Activated CD4-positive, alpha-beta T cell treated with anti-CD3 and anti-CD28 coated beads, Interleukin-2, amount 10 ng/mL, durations not matched to agents 24 days and 14 days (primary cell): Measurements from ENCODE around the gene RAD51B. TPM values are rescaled to one million over a fixed set of nuclear protein-coding genes. Genes with fewer than 3 reads are reported as not detected.

Experiments
- DNase-seq: peaks from one replicate; pipeline ENCODE4 v3.0.0; 2022
- H3K27ac Mint-ChIP-seq: one replicate; pipeline ENCODE4 v1.8.0; 2022; ENCODE audit warnings: mild to moderate bottlenecking, mixed read lengths
- H3K27me3 Mint-ChIP-seq: one replicate; pipeline ENCODE4 v1.8.0; 2022; ENCODE audit warnings: mixed read lengths
- H3K36me3 Mint-ChIP-seq: one replicate; pipeline ENCODE4 v1.8.0; 2022; ENCODE audit warnings: low read depth, mild to moderate bottlenecking, mixed read lengths
- H3K4me1 Mint-ChIP-seq: one replicate; pipeline ENCODE4 v1.8.0; 2021; ENCODE audit warnings: mixed read lengths
- H3K4me3 Mint-ChIP-seq: one replicate; pipeline ENCODE4 v1.8.0; 2022; ENCODE audit warnings: mild to moderate bottlenecking, moderate library complexity, mixed read lengths
- H3K9me3 Mint-ChIP-seq: one replicate; pipeline ENCODE4 v1.8.0; 2021; ENCODE audit warnings: mixed read lengths
- intact Hi-C: fragments of 100-400 bp; cut with micrococcal nuclease; formaldehyde crosslinking; loops from one replicate; pipeline ENCODE4 v1.15.1; 2023
- total RNA-seq: library from RNA; stranded (reverse); gene quantifications from 2 replicates; pipeline ENCODE4 v1.2.3, GENCODE V29; 2022

Gene RAD51B
- total RNA-seq, 1 donor from 2014 or later, result 29.3 TPM

GRCh38 chr14:68520637-68521556 lies 701.3 kb downstream of the RAD51B start:
- intact Hi-C loops, result no loop called here
- no peaks in the 10 kb centered on the region for H3K27me3 Mint-ChIP-seq

GRCh38 chr14:68521557-68521901 lies 702.0 kb downstream of the RAD51B start:
- H3K4me3 Mint-ChIP-seq, result no peak overlapping the region
- H3K4me1 Mint-ChIP-seq, result peaks cover 3% of the 10 kb centered on the region
- no peaks in the 10 kb centered on the region for H3K27me3 Mint-ChIP-seq
- DNase-seq, result no peak
- H3K9me3 Mint-ChIP-seq, result peaks cover 7% of the 10 kb centered on the region
- H3K36me3 Mint-ChIP-seq, result peaks cover 2% of the 10 kb centered on the region
- no peak overlapping the region for H3K27ac Mint-ChIP-seq
- intact Hi-C loops, result no loop called here

More at GRCh38 chr14:68520637-68521556, 701.3 kb downstream of the RAD51B start:
- H3K36me3 Mint-ChIP-seq, result peaks cover 2% of the 10 kb centered on the region
- DNase-seq, result no peak
- no peak overlapping the region for H3K27ac Mint-ChIP-seq
- H3K4me3 Mint-ChIP-seq, result no peak overlapping the region
- peaks cover 3% of the 10 kb centered on the region for H3K4me1 Mint-ChIP-seq
- peaks cover 7% of the 10 kb centered on the region for H3K9me3 Mint-ChIP-seq

- peaks cover 7% of the 10 kb centered on the region for H3K9me3 Mint-ChIP-seq
- intact Hi-C loops, result no loop called here
- H3K36me3 Mint-ChIP-seq, result peaks cover 2% of the 10 kb centered on the region
- peaks cover 3% of the 10 kb centered on the region for H3K4me1 Mint-ChIP-seq
- no peak for DNase-seq
- H3K4me3 Mint-ChIP-seq, result no peak overlapping the region
- no peaks in the 10 kb centered on the region for H3K27me3 Mint-ChIP-seq
- no peak overlapping the region for H3K27ac Mint-ChIP-seq
Observed at GRCh38 chr14:68521961-68522509, 702.5 kb downstream of the RAD51B start.

- intact Hi-C loops, result no loop called here
- no peak overlapping the region for H3K4me3 Mint-ChIP-seq
- H3K27ac Mint-ChIP-seq, result no peak overlapping the region
Observed at GRCh38 chr14:68522510-68523325, 703.1 kb downstream of the RAD51B start.

GRCh38 chr14:68523326-68523610 lies 703.7 kb downstream of the RAD51B start:
- H3K27me3 Mint-ChIP-seq, result peaks cover 4% of the 10 kb centered on the region
- intact Hi-C loops, result no loop called here
- H3K4me1 Mint-ChIP-seq, result peaks cover 3% of the 10 kb centered on the region
- DNase-seq, result no peak
- peaks cover 11% of the 10 kb centered on the region for H3K9me3 Mint-ChIP-seq
- H3K27ac Mint-ChIP-seq, result no peak overlapping the region
- no peak overlapping the region for H3K4me3 Mint-ChIP-seq
- peaks cover 2% of the 10 kb centered on the region for H3K36me3 Mint-ChIP-seq

More at GRCh38 chr14:68522510-68523325, 703.1 kb downstream of the RAD51B start:
- H3K9me3 Mint-ChIP-seq, result peaks cover 7% of the 10 kb centered on the region
- peaks cover 3% of the 10 kb centered on the region for H3K4me1 Mint-ChIP-seq
- DNase-seq, result no peak
- H3K36me3 Mint-ChIP-seq, result peaks cover 2% of the 10 kb centered on the region
- H3K27me3 Mint-ChIP-seq, result peaks cover 1% of the 10 kb centered on the region

- Mint-ChIP-seq H3K36me3 (peaks cover 2% of the 10 kb centered on the region), H3K27ac (no peak overlapping the region), H3K4me1 (peaks cover 3% of the 10 kb centered on the region), H3K27me3 (peaks cover 4% of the 10 kb centered on the region), H3K9me3 (peaks cover 11% of the 10 kb centered on the region), H3K4me3 (no peak overlapping the region)
- no peak for DNase-seq
- intact Hi-C loops, result no loop called here
Observed at GRCh38 chr14:68523989-68524725, 704.6 kb downstream of the RAD51B start.

- H3K9me3 Mint-ChIP-seq, result peaks cover 17% of the 10 kb centered on the region
- H3K4me1 Mint-ChIP-seq, result no peaks in the 10 kb centered on the region
- no peak overlapping the region for H3K27ac Mint-ChIP-seq
- no peak for DNase-seq
- H3K36me3 Mint-ChIP-seq, result peaks cover 2% of the 10 kb centered on the region
- intact Hi-C loops, result no loop called here
- peaks cover 4% of the 10 kb centered on the region for H3K27me3 Mint-ChIP-seq
- no peak overlapping the region for H3K4me3 Mint-ChIP-seq
Observed at GRCh38 chr14:68525516-68525915, 705.9 kb downstream of the RAD51B start.

- Mint-ChIP-seq H3K27me3 (peaks cover 4% of the 10 kb centered on the region), H3K4me1 (no peaks in the 10 kb centered on the region), H3K9me3 (peaks cover 21% of the 10 kb centered on the region), H3K4me3 (no peak overlapping the region), H3K36me3 (peaks cover 3% of the 10 kb centered on the region), H3K27ac (no peak overlapping the region)
- no peak for DNase-seq
- intact Hi-C loops, result no loop called here
Observed at GRCh38 chr14:68526512-68527091, 707.0 kb downstream of the RAD51B start.

- intact Hi-C loops, result no loop called here
Observed at GRCh38 chr14:68527329-68527851, 707.8 kb downstream of the RAD51B start.

GRCh38 chr14:68528040-68528687 lies 708.6 kb downstream of the RAD51B start:
- no peak for DNase-seq
- H3K27ac Mint-ChIP-seq, result no peak overlapping the region
- H3K36me3 Mint-ChIP-seq, result peaks cover 3% of the 10 kb centered on the region
- H3K27me3 Mint-ChIP-seq, result peaks cover 4% of the 10 kb centered on the region
- peaks cover 21% of the 10 kb centered on the region for H3K9me3 Mint-ChIP-seq
- H3K4me3 Mint-ChIP-seq, result no peak overlapping the region
- no peaks in the 10 kb centered on the region for H3K4me1 Mint-ChIP-seq
- intact Hi-C loops, result no loop called here

More at GRCh38 chr14:68527329-68527851, 707.8 kb downstream of the RAD51B start:
- Mint-ChIP-seq H3K9me3 (peaks cover 21% of the 10 kb centered on the region), H3K27me3 (peaks cover 4% of the 10 kb centered on the region), H3K4me1 (no peaks in the 10 kb centered on the region), H3K27ac (no peak overlapping the region), H3K36me3 (peaks cover 3% of the 10 kb centered on the region), H3K4me3 (no peak overlapping the region)
- no peak for DNase-seq

GRCh38 chr14:68530443-68530842 lies 710.9 kb downstream of the RAD51B start:
- Mint-ChIP-seq H3K4me1 (no peaks in the 10 kb centered on the region), H3K4me3 (no peak overlapping the region), H3K27me3 (peaks cover 4% of the 10 kb centered on the region), H3K36me3 (peaks cover 2% of the 10 kb centered on the region), H3K9me3 (peaks cover 18% of the 10 kb centered on the region), H3K27ac (no peak overlapping the region)
- intact Hi-C loops, result no loop called here
- DNase-seq, result no peak

GRCh38 chr14:68532496-68532895 lies 712.9 kb downstream of the RAD51B start:
- peaks cover 2% of the 10 kb centered on the region for H3K36me3 Mint-ChIP-seq
- no peak overlapping the region for H3K27ac Mint-ChIP-seq
- H3K9me3 Mint-ChIP-seq, result peaks cover 18% of the 10 kb centered on the region
- intact Hi-C loops, result no loop called here
- H3K27me3 Mint-ChIP-seq, result peaks cover 3% of the 10 kb centered on the region
- no peak for DNase-seq
- no peak overlapping the region for H3K4me3 Mint-ChIP-seq
- H3K4me1 Mint-ChIP-seq, result no peaks in the 10 kb centered on the region

- peaks cover 13% of the 10 kb centered on the region for H3K9me3 Mint-ChIP-seq
- H3K27me3 Mint-ChIP-seq, result no peaks in the 10 kb centered on the region
- DNase-seq, result no peak
- H3K4me3 Mint-ChIP-seq, result no peak overlapping the region
- intact Hi-C loops, result no loop called here
- no peaks in the 10 kb centered on the region for H3K4me1 Mint-ChIP-seq
- H3K36me3 Mint-ChIP-seq, result peaks cover 2% of the 10 kb centered on the region
- no peak overlapping the region for H3K27ac Mint-ChIP-seq
Observed at GRCh38 chr14:68534276-68534675, 714.7 kb downstream of the RAD51B start.
